ENCODE results near the gene LYPLAL1. TPM values are rescaled to one million over a fixed set of nuclear protein-coding genes. Genes with fewer than 3 reads are reported as not detected.

LYPLAL1 gene
- polyA plus RNA-seq, 1 of the 3 experiments (the other 2 are of a cell fraction): 11.2 TPM

DNA sequence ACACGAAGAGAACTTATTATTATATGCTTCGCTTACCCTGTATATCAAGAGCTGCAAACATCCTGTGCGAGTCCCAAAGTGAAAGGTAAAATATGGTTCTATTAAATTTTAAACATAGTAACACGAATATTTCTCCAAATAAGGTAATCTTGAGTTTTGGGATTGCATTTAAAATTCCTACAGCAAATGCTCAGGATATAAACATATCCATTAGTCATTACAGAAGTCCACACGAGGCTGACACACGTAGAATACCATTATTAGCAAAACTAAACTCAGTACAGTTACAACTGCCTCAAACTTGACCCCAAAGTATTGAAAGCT, 282 bp upstream of the LYPLAL1 start:
- Histone ChIP-seq H3K4me2 (peak overlapping the region; percentile 89), H3K4me1 (ENCODE audit: control insufficient read depth in 1 of 2, insufficient read depth in 2 of 2, low read depth in 1 of 2, low read length in 1 of 2) (peaks cover 12 to 15% of the 10 kb centered on the region in 2 experiments; a peak in 3 of 4 replicates), H3K9me3 (no peaks in the 10 kb centered on the region), H3F3A (replicated peaks; ENCODE audit: insufficient read depth) (peaks cover 8% of the 10 kb centered on the region), H2AFZ (ENCODE audit: low read depth) (peak overlapping the region; percentile 94), H3K79me2 (ENCODE audit: insufficient read depth) (peaks cover 39% of the 10 kb centered on the region), H4K20me1 (ENCODE audit: insufficient read depth) (no peaks in the 10 kb centered on the region), H3K36me3 (replicated peaks in 1 of 2; ENCODE audit: control insufficient read depth in 1 of 2, insufficient read depth in 2 of 2, low read length in 1 of 2) (peaks cover 4 to 21% of the 10 kb centered on the region in 2 experiments), H3K4me3 (ENCODE audit: low read depth in 2 of 2, low read length in 1 of 2) (peak overlapping the region; percentile 81 to 93), H3K9ac (peak overlapping the region; percentile 92), H3K9me2 (no peaks in the 10 kb centered on the region), H3K27ac (ENCODE audit: low read depth in 2 of 2, low read length in 1 of 2) (peak overlapping the region; percentile 94 to 95), H3K27me3 (ENCODE audit: insufficient read depth) (no peaks in the 10 kb centered on the region)
- WGBS (ENCODE audit: low lambda C conversion rate): 44% methylated on average over 6 of the region's 6 CpGs
- ChIA-PET POLR2A (no interaction called here), CTCF (interaction anchor here (0.7 to 1.3 kb wide), 2 partner anchors 212 to 734 kb away, joined by 3 read pairs; no protein-coding TSS in a partner anchor)
- TF ChIP-seq GABPA (IDR thresholded peaks at IDR 0.05; ENCODE audit: low read depth) (no peak), RAD21 (IDR thresholded peaks at IDR 0.05; ENCODE audit: low read length) (0 out of 2 replicates have a peak, but pooled peaks have one; percentile 1)
- no peak for DNase-seq

GRCh38 chr1:219174460-219175211, 958 bp downstream of the LYPLAL1 start:
- H4K20me1 ChIP-seq (ENCODE audit: insufficient read depth): no peaks in the 10 kb centered on the region
- peaks cover 8% of the 10 kb centered on the region for H3F3A ChIP-seq (replicated peaks; ENCODE audit: insufficient read depth)
- H3K27me3 ChIP-seq (ENCODE audit: insufficient read depth): no peaks in the 10 kb centered on the region
- H3K4me2 ChIP-seq: peak overlapping the region; percentile 89
- peak overlapping the region; percentile 92 for H3K9ac ChIP-seq
- H3K36me3 ChIP-seq (replicated peaks in 1 of 2; ENCODE audit: control insufficient read depth in 1 of 2, insufficient read depth in 2 of 2, low read length in 1 of 2): peaks cover 13 to 26% of the 10 kb centered on the region in 2 experiments
- peaks cover 12 to 15% of the 10 kb centered on the region in 2 experiments; a peak in 3 of 4 replicates for H3K4me1 ChIP-seq (ENCODE audit: control insufficient read depth in 1 of 2, insufficient read depth in 2 of 2, low read depth in 1 of 2, low read length in 1 of 2)
- H3K79me2 ChIP-seq (ENCODE audit: insufficient read depth): peaks cover 44% of the 10 kb centered on the region
- H3K9me2 ChIP-seq: no peaks in the 10 kb centered on the region
- H3K9me3 ChIP-seq: no peaks in the 10 kb centered on the region
- peak overlapping the region; percentile 94 to 95 for H3K27ac ChIP-seq (ENCODE audit: low read depth in 2 of 2, low read length in 1 of 2)
- 33% methylated on average over 11 of the region's 11 CpGs for WGBS (ENCODE audit: low lambda C conversion rate)
- H2AFZ ChIP-seq (ENCODE audit: low read depth): peak overlapping the region; percentile 14; the same call in 1 of the 2 replicates
- DNase-seq: no peak
- POLR2A ChIA-PET: no interaction called here
- TF ChIP-seq JUND (IDR thresholded peaks at IDR 0.05) (peak; percentile 52), ELF1 (IDR thresholded peaks at IDR 0.05) (no peak), RXRA (IDR thresholded peaks at IDR 0.05; ENCODE audit: borderline replicate concordance, low read depth) (peak; percentile 53; the same call in 1 of the 2 replicates), TEAD4 (IDR thresholded peaks at IDR 0.05; ENCODE audit: borderline replicate concordance, insufficient read depth) (0 out of 2 replicates have a peak, but pooled peaks have one; percentile 42), FOSL2 (IDR thresholded peaks at IDR 0.05; ENCODE audit: borderline replicate concordance, low read depth) (peak; percentile 66; the same call in 1 of the 2 replicates), USF2 (IDR thresholded peaks at IDR 0.05; ENCODE audit: borderline replicate concordance, low read depth, low read length) (no peak), PBX3 (IDR thresholded peaks at IDR 0.05) (peak; percentile 69), TCF12 (IDR thresholded peaks at IDR 0.05) (peak; percentile 81), TAF1 (IDR thresholded peaks at IDR 0.05; ENCODE audit: borderline replicate concordance, low read depth, low read length) (no peak), RCOR1 (IDR thresholded peaks at IDR 0.05; ENCODE audit: low read length) (no peak), NFIC (IDR thresholded peaks at IDR 0.05; ENCODE audit: borderline replicate concordance) (peak; percentile 75), CTCF (IDR thresholded peaks at IDR 0.05) (no peak), EP300 (IDR thresholded peaks at IDR 0.05; ENCODE audit: borderline replicate concordance in 1 of 2, low read depth in 1 of 2, low read length in 1 of 2) (peak in 1 of 2 experiments; percentile 79; a peak in 1 of 4 replicates), ZBTB33 (IDR thresholded peaks at IDR 0.05; ENCODE audit: borderline replicate concordance, low read depth) (no peak), MEF2A (IDR thresholded peaks at IDR 0.05; ENCODE audit: borderline replicate concordance, low read depth) (no peak)
- TF ChIP-seq, protein P1, sequence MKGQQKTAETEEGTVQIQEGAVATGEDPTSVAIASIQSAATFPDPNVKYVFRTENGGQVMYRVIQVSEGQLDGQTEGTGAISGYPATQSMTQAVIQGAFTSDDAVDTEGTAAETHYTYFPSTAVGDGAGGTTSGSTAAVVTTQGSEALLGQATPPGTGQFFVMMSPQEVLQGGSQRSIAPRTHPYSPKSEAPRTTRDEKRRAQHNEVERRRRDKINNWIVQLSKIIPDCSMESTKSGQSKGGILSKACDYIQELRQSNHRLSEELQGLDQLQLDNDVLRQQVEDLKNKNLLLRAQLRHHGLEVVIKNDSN (IDR thresholded peaks at IDR 0.05; ENCODE audit: borderline replicate concordance, low read depth): no peak
- TF ChIP-seq, protein P2, sequence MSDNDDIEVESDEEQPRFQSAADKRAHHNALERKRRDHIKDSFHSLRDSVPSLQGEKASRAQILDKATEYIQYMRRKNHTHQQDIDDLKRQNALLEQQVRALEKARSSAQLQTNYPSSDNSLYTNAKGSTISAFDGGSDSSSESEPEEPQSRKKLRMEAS (IDR thresholded peaks at IDR 0.05; ENCODE audit: low read depth): 0 out of 2 replicates have a peak, but pooled peaks have one; percentile 20
- peak overlapping the region; percentile 81 to 93 for H3K4me3 ChIP-seq (ENCODE audit: low read depth in 2 of 2, low read length in 1 of 2)
- CTCF ChIA-PET: interaction anchor here (0.9 to 1.4 kb wide), 2 partner anchors 33 to 393 kb away, joined by 3 read pairs; no protein-coding TSS in a partner anchor
